Type B pancreatic cell (in vitro differentiated cells): ENCODE data around the gene OR51L1. TPM values are rescaled to one million over a fixed set of nuclear protein-coding genes. Genes with fewer than 3 reads are reported as not detected.

ENCODE experiments used
- DNase-seq: peaks from one replicate; pipeline ENCODE4 v3.0.0; 2021; ENCODE audit warnings: mixed read lengths; ENCODE audit not compliant: unreplicated experiment; ENCODE audit errors: extremely low spot score
- H3K27ac Mint-ChIP-seq: 2 replicates; pipeline ENCODE4 v1.8.0; 2021; ENCODE audit warnings: mild to moderate bottlenecking, mixed read lengths
- H3K27me3 Mint-ChIP-seq: 2 replicates; pipeline ENCODE4 v1.8.0; 2021; ENCODE audit warnings: mixed read lengths
- H3K36me3 Mint-ChIP-seq: 2 replicates; pipeline ENCODE4 v1.8.0; 2021; ENCODE audit warnings: mixed read lengths
- H3K4me1 Mint-ChIP-seq: one replicate; pipeline ENCODE4 v1.8.0; 2021; ENCODE audit warnings: mixed read lengths; ENCODE audit not compliant: unreplicated experiment
- H3K4me3 Mint-ChIP-seq: 2 replicates; pipeline ENCODE4 v1.8.0; 2021; ENCODE audit warnings: mild to moderate bottlenecking, mixed read lengths
- H3K9me3 Mint-ChIP-seq: 2 replicates; pipeline ENCODE4 v1.8.0; 2021; ENCODE audit warnings: mixed read lengths
- total RNA-seq: library from RNA; stranded (reverse); gene quantifications from 2 replicates; pipeline ENCODE4 v1.2.1, GENCODE V29; 2021; ENCODE audit warnings: low replicate concordance
- TF ChIP-seq, protein P1 (sequence below): fragments of 200-600 bp; sonication (generic); conservative IDR thresholded peaks from 2 replicates; pipeline ENCODE4 v1.5.0; 2021; ENCODE audit warnings: antibody characterized with exemption, mild to moderate bottlenecking

The OR51L1 gene
- total RNA-seq, 1 donor from 2014 or later: not detected

DNA sequence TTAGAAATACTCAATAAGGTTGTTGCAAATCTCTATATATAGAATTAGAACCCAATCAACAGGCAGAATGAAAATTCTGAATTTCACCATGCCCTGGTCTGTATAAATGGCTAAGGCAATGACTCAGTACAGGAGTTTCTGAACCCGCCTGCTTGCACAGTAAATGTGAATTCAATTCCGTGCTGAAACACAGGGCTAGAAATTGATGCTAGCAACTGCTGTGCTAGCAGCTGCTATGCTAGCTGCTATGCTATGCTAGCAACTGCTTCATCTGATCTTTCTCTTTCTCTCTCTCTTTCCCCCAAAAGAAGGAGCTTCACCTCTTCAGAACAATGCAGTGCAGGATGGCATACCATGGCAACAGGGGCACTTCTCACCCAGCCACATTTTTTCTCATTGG lies 42.0 kb downstream of the OR51L1 start:
- no peaks in the 10 kb centered on the region for H3K4me1 Mint-ChIP-seq
- H3K9me3 Mint-ChIP-seq: no peaks in the 10 kb centered on the region
- H3K4me3 Mint-ChIP-seq: no peak overlapping the region

DNA sequence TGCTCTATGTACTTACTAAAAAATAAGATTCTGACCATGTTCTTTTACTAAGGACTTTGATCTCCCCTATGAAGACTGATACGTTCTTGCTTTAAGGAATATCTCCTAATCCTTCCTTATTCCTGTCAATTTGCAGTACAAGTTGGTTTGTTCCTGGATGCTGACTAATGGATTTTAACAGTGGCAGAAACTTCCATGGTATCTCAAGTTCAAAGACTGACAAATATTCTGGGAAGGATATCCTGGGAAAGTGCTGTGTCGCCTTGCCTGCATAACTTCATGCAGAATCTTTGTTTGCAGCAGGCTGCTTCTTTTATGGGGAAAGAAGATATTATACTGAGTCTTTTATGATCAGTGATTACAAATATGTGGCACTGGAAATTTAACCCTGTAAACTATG lies 43.3 kb downstream of the OR51L1 start:
- H3K27me3 Mint-ChIP-seq: peaks cover 4% of the 10 kb centered on the region
- H3K36me3 Mint-ChIP-seq: no peaks in the 10 kb centered on the region
- no peak for DNase-seq
- TF ChIP-seq, protein P1, sequence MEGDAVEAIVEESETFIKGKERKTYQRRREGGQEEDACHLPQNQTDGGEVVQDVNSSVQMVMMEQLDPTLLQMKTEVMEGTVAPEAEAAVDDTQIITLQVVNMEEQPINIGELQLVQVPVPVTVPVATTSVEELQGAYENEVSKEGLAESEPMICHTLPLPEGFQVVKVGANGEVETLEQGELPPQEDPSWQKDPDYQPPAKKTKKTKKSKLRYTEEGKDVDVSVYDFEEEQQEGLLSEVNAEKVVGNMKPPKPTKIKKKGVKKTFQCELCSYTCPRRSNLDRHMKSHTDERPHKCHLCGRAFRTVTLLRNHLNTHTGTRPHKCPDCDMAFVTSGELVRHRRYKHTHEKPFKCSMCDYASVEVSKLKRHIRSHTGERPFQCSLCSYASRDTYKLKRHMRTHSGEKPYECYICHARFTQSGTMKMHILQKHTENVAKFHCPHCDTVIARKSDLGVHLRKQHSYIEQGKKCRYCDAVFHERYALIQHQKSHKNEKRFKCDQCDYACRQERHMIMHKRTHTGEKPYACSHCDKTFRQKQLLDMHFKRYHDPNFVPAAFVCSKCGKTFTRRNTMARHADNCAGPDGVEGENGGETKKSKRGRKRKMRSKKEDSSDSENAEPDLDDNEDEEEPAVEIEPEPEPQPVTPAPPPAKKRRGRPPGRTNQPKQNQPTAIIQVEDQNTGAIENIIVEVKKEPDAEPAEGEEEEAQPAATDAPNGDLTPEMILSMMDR: no peak
- no peaks in the 10 kb centered on the region for H3K9me3 Mint-ChIP-seq
- H3K4me3 Mint-ChIP-seq: no peak overlapping the region
- H3K27ac Mint-ChIP-seq: no peak overlapping the region
- no peaks in the 10 kb centered on the region for H3K4me1 Mint-ChIP-seq

More for the DNA sequence above, 42.0 kb downstream of the OR51L1 start:
- DNase-seq: no peak
- H3K27me3 Mint-ChIP-seq: peaks cover 4% of the 10 kb centered on the region
- no peaks in the 10 kb centered on the region for H3K36me3 Mint-ChIP-seq
- H3K27ac Mint-ChIP-seq: no peak overlapping the region
- TF ChIP-seq, protein P1: no peak

DNA sequence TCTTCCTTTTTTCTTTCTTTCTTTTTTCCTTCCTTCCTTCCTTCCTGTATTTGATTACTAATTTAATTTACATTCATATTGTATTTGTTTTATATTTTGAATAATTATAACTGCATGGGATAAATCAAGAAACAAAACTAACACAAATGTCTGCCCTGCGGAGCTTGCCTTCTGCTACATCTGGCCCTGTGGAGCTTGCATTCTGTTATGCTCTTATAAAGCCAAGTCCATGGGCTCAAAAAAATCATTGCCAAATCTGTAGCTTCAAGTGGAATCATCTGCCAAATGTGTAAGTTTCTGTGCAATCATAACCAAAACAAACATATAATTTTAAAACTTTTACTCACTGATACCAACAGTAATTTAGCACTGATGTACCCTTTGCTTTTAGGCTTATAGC lies 43.7 kb downstream of the OR51L1 start:
- no peak for DNase-seq
- TF ChIP-seq, protein P1: no peak

DNA sequence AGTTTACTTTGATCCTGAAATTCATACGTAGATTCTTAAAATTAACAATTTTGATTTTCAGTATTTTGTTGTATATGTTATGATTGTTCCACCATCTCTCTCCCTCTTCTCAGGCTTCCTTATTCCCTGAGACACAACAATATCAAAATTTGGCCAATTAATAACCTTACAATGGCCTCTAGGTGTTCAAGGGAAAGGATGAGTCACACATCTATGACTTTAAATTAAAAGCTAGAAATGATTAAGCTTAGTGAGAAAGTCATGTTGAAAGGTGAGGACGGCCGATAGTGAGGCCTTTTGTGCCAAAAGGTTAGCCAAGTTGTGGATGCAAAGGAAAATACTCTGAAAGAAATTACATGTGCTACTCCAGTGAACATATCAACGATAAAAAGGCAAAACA lies 46.2 kb downstream of the OR51L1 start:
- H3K27me3 Mint-ChIP-seq: peaks cover 4% of the 10 kb centered on the region
- no peaks in the 10 kb centered on the region for H3K36me3 Mint-ChIP-seq
- TF ChIP-seq, protein P1: no peak
- DNase-seq: no peak
- H3K9me3 Mint-ChIP-seq: no peaks in the 10 kb centered on the region
- H3K4me1 Mint-ChIP-seq: no peaks in the 10 kb centered on the region
- no peak overlapping the region for H3K27ac Mint-ChIP-seq
- H3K4me3 Mint-ChIP-seq: no peak overlapping the region

More for the DNA sequence above, 43.7 kb downstream of the OR51L1 start:
- Mint-ChIP-seq H3K9me3 (no peaks in the 10 kb centered on the region), H3K27ac (no peak overlapping the region), H3K4me1 (no peaks in the 10 kb centered on the region), H3K27me3 (peaks cover 4% of the 10 kb centered on the region), H3K36me3 (no peaks in the 10 kb centered on the region), H3K4me3 (no peak overlapping the region)

DNA sequence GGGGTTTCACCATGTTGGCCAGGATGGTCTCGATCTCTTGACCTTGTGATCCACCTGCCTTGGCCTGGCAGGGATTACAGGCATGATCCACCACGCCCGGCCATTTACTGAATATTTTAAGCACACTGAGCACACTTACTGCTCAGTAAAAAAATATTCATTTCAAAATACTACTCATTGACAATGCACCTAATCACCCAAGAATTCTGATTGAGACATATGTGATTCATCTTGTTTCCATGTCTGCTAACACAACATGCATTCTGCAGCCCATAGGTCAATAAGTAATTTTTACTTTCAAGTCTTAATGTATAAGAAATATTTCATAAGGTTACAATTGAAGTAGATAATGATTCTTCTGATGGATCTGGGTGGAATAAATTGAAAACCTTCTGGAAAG lies 47.4 kb downstream of the OR51L1 start:
- no peak for DNase-seq
- H3K27ac Mint-ChIP-seq: no peak overlapping the region
- no peaks in the 10 kb centered on the region for H3K36me3 Mint-ChIP-seq
- TF ChIP-seq, protein P1: no peak
- no peaks in the 10 kb centered on the region for H3K9me3 Mint-ChIP-seq
- H3K4me1 Mint-ChIP-seq: no peaks in the 10 kb centered on the region
- peaks cover 4% of the 10 kb centered on the region for H3K27me3 Mint-ChIP-seq
- no peak overlapping the region for H3K4me3 Mint-ChIP-seq

DNA sequence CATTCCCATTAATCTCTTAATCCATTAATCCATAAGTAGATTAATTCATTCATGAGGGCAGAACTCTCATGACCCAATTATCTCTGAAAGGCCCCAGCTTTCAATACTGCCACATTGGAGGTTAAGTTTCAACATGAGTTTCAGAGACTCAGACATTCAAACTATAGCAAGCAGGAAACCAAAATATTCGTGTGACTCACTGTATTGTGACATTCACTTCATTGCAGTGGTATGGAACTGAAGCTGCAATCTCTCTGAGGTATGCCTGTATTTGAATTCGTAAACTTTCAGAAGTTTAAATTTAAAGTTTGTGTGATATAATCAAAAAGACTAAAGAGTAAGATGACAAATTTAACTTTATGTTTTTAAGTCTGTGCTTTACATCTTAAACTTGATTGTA lies 48.7 kb downstream of the OR51L1 start:
- Mint-ChIP-seq H3K9me3 (no peaks in the 10 kb centered on the region), H3K36me3 (no peaks in the 10 kb centered on the region), H3K27me3 (peaks cover 2% of the 10 kb centered on the region), H3K27ac (no peak overlapping the region), H3K4me1 (no peaks in the 10 kb centered on the region), H3K4me3 (no peak overlapping the region)
- TF ChIP-seq, protein P1: no peak
- DNase-seq: no peak
